DOHH2 (cell line): Measurements from ENCODE around the gene AIG1.

Experiments
- H3F3A ChIP-seq: fragments of 200-600 bp; sonication (generic), shearing (Covaris generic); 2 replicates; pipeline ENCODE4 v1.6.0; 2016; ENCODE audit warnings: antibody characterized with exemption, mild to moderate bottlenecking; ENCODE audit not compliant: control insufficient read depth, insufficient read depth
- H3K27ac ChIP-seq: fragments of 200-600 bp; sonication (generic); 2 replicates; pipeline ENCODE4 v1.5.1; 2014; ENCODE audit warnings: low read depth, mild to moderate bottlenecking, low read length, moderate library complexity
- H3K27me3 ChIP-seq: fragments of 200-600 bp; sonication (generic); 2 replicates; pipeline ENCODE4 v1.6.1; 2014; ENCODE audit warnings: mild to moderate bottlenecking, low read length, mixed read lengths; ENCODE audit not compliant: control insufficient read depth
- H3K36me3 ChIP-seq: fragments of 200-600 bp; sonication (generic); 2 replicates; pipeline ENCODE4 v1.6.1; 2014; ENCODE audit warnings: mild to moderate bottlenecking, low read length, moderate library complexity, mixed read lengths; ENCODE audit not compliant: control insufficient read depth
- H3K4me1 ChIP-seq: fragments of 200-600 bp; sonication (generic); 2 replicates; pipeline ENCODE4 v1.6.1; 2014; ENCODE audit warnings: mild to moderate bottlenecking, low read length, mixed read lengths; ENCODE audit not compliant: control insufficient read depth
- H3K4me2 ChIP-seq: fragments of 200-600 bp; sonication (generic); 2 replicates; pipeline ENCODE4 v1.6.0; 2014; ENCODE audit warnings: mild to moderate bottlenecking, low read length, moderate library complexity
- H3K4me3 ChIP-seq: fragments of 200-600 bp; sonication (generic); 2 replicates; pipeline ENCODE4 v1.5.1; 2014; ENCODE audit warnings: mild to moderate bottlenecking, low read length, mixed read lengths
- H3K79me2 ChIP-seq: fragments of 200-600 bp; sonication (generic); 2 replicates; pipeline ENCODE4 v1.6.1; 2014; ENCODE audit warnings: mild to moderate bottlenecking, low read length, mixed read lengths; ENCODE audit not compliant: control insufficient read depth
- H3K9me2 ChIP-seq: fragments of 200-600 bp; sonication (generic); replicated peaks from 2 replicates; pipeline ENCODE4 v1.6.1; 2014; ENCODE audit warnings: mild to moderate bottlenecking, low read length, mixed read lengths; ENCODE audit not compliant: control insufficient read depth
- H3K9me3 ChIP-seq: fragments of 200-600 bp; sonication (generic); 2 replicates; pipeline ENCODE4 v1.6.1; 2014; ENCODE audit warnings: antibody characterized with exemption, low read length, mixed read lengths; ENCODE audit not compliant: control insufficient read depth, insufficient read depth
- H4K20me1 ChIP-seq: fragments of 200-600 bp; sonication (generic); 2 replicates; pipeline ENCODE4 v1.6.0; 2014; ENCODE audit warnings: low read depth, mild to moderate bottlenecking, antibody characterized with exemption, low read length, moderate library complexity; ENCODE audit not compliant: control insufficient read depth, insufficient read depth
- CTCF ChIP-seq: fragments of 200-600 bp; sonication (generic); IDR thresholded peaks from one replicate; pipeline ENCODE4 v1.5.1; 2014; ENCODE audit warnings: antibody characterized with exemption, mild to moderate bottlenecking, low read depth, low read length; ENCODE audit not compliant: poor library complexity, severe bottlenecking
- EZH2phosphoT487 ChIP-seq: fragments of 200-600 bp; sonication (generic); IDR thresholded peaks from 2 replicates; pipeline ENCODE4 v1.6.1; 2017; ENCODE audit warnings: borderline replicate concordance, mild to moderate bottlenecking, antibody characterized with exemption, low read length, moderate library complexity, mixed read lengths

AIG1 gene

GRCh38 chr6:143375022-143375585, 314.4 kb downstream of the AIG1 start:
- H3K27ac ChIP-seq = no peak overlapping the region
- TF ChIP-seq EZH2phosphoT487 (no peak), CTCF (no peak)
- H3K9me2 ChIP-seq = no peaks in the 10 kb centered on the region
- no peaks in the 10 kb centered on the region for H3F3A ChIP-seq
- no peaks in the 10 kb centered on the region for H4K20me1 ChIP-seq
- H3K9me3 ChIP-seq = no peaks in the 10 kb centered on the region
- no peaks in the 10 kb centered on the region for H3K4me1 ChIP-seq
- no peak overlapping the region for H3K4me2 ChIP-seq
- peaks cover 8% of the 10 kb centered on the region; the same call in 1 of the 2 replicates for H3K27me3 ChIP-seq
- no peaks in the 10 kb centered on the region for H3K36me3 ChIP-seq
- no peak overlapping the region for H3K4me3 ChIP-seq
- no peaks in the 10 kb centered on the region for H3K79me2 ChIP-seq

- Histone ChIP-seq H3K9me3 (no peaks in the 10 kb centered on the region), H3K27me3 (peaks cover 8% of the 10 kb centered on the region; the same call in 1 of the 2 replicates), H3K4me1 (no peaks in the 10 kb centered on the region), H3K36me3 (no peaks in the 10 kb centered on the region), H3K4me3 (no peak overlapping the region), H3F3A (no peaks in the 10 kb centered on the region), H3K27ac (no peak overlapping the region), H3K79me2 (no peaks in the 10 kb centered on the region), H3K4me2 (no peak overlapping the region), H4K20me1 (no peaks in the 10 kb centered on the region), H3K9me2 (no peaks in the 10 kb centered on the region)
- TF ChIP-seq EZH2phosphoT487 (no peak), CTCF (no peak)
Observed at GRCh38 chr6:143376375-143376774, 315.7 kb downstream of the AIG1 start.

GRCh38 chr6:143376861-143377260, 316.2 kb downstream of the AIG1 start:
- Histone ChIP-seq H3K27ac (no peak overlapping the region), H3F3A (no peaks in the 10 kb centered on the region), H3K79me2 (no peaks in the 10 kb centered on the region), H3K4me2 (no peak overlapping the region), H3K4me3 (no peak overlapping the region), H3K4me1 (no peaks in the 10 kb centered on the region), H3K9me2 (no peaks in the 10 kb centered on the region), H3K36me3 (no peaks in the 10 kb centered on the region), H3K9me3 (no peaks in the 10 kb centered on the region), H3K27me3 (peaks cover 8% of the 10 kb centered on the region; the same call in 1 of the 2 replicates), H4K20me1 (no peaks in the 10 kb centered on the region)
- no peak for TF ChIP-seq CTCF
- no peak for TF ChIP-seq EZH2phosphoT487
